ENCODE measurements around the gene XRCC4. TPM values are rescaled to one million over a fixed set of nuclear protein-coding genes. Genes with fewer than 3 reads are reported as not detected.

Gene XRCC4
- total RNA-seq, 1 experiment from 2014 or later: 10.8 TPM

DNA sequence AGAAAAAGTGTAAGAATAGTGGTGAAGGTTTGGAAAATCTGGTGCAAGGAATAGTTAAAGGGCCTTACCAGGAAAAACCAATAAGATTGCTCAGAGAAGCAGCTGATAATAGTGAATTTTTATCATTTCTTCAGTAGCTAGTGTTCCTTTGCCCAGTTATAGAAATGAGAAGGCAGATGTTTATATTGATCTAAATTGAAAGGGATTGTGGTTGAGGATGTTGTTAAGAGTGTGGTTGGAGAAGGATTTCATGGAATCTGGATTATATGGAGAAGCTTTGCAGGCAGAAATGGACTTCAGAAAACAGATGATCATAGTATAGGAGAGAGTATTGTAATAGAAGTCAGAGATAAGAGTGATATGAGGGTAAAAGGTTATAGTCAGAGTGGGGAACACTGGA lies 102.6 kb downstream of the XRCC4 start:
- Histone ChIP-seq H3K27ac (ENCODE audit: insufficient read length, low read depth, low read length) (no peak overlapping the region), H4K5ac (ENCODE audit: insufficient read length, low read depth, low read length) (no peak overlapping the region), H3K4ac (ENCODE audit: low read depth, low read length) (no peak overlapping the region), H2BK20ac (ENCODE audit: low read depth, low read length, poor library complexity, severe bottlenecking) (no peak overlapping the region), H3K27me3 (ENCODE audit: insufficient read depth, low read length) (no peaks in the 10 kb centered on the region), H3K23me2 (ENCODE audit: insufficient read length, low read depth, low read length, poor library complexity, severe bottlenecking) (no peaks in the 10 kb centered on the region), H4K8ac (replicated peaks; ENCODE audit: insufficient read length, low read depth, low read length) (no peak overlapping the region), H3K18ac (ENCODE audit: insufficient read length, low read depth, low read length) (no peak overlapping the region), H3K79me1 (ENCODE audit: insufficient read depth, low read depth, low read length, poor library complexity, severe bottlenecking) (no peaks in the 10 kb centered on the region), H2BK120ac (ENCODE audit: low read depth, low read length, poor library complexity, severe bottlenecking) (no peak overlapping the region), H3K14ac (ENCODE audit: insufficient read depth, low read length) (no peak overlapping the region), H2AFZ (ENCODE audit: low read length) (no peak overlapping the region), H3K23ac (ENCODE audit: insufficient read length, low read depth, low read length) (no peak overlapping the region), H2BK15ac (ENCODE audit: low read depth, low read length) (no peak overlapping the region), H3K79me2 (ENCODE audit: insufficient read depth, low read length) (no peaks in the 10 kb centered on the region), H3K4me2 (ENCODE audit: insufficient read depth, insufficient read length, low read length) (no peak overlapping the region), H3T11ph (ENCODE audit: low read length) (no peak overlapping the region), H3K4me1 (ENCODE audit: insufficient read depth, low read length) (no peaks in the 10 kb centered on the region), H3K9me3 (ENCODE audit: control insufficient read depth, low read depth, low read length) (no peaks in the 10 kb centered on the region), H4K20me1 (ENCODE audit: control insufficient read depth, insufficient read depth, insufficient read length) (no peaks in the 10 kb centered on the region), H3K9ac (ENCODE audit: extremely low read depth, insufficient read length, low read length) (no peak overlapping the region), H3K56ac (ENCODE audit: insufficient read length, low read depth, low read length) (no peak overlapping the region), H4K91ac (ENCODE audit: insufficient read length, low read depth, low read length) (no peak overlapping the region), H2BK12ac (ENCODE audit: insufficient read length, low read depth, low read length) (no peak overlapping the region), H2BK5ac (ENCODE audit: insufficient read length, low read length) (no peak overlapping the region), H2AK5ac (ENCODE audit: insufficient read length, low read length) (no peak overlapping the region)
- no peaks in the 10 kb centered on the region for H3K36me3 Mint-ChIP-seq (ENCODE audit: insufficient read depth in 1 of 3, low read depth in 3 of 3)
- H3K9me3 Mint-ChIP-seq: no peaks in the 10 kb centered on the region
- no peaks in the 10 kb centered on the region for H3K27me3 Mint-ChIP-seq (ENCODE audit: low read depth)
- no peak overlapping the region for H3K27ac Mint-ChIP-seq
- no peak for DNase-seq
- TF ChIP-seq, protein P1, sequence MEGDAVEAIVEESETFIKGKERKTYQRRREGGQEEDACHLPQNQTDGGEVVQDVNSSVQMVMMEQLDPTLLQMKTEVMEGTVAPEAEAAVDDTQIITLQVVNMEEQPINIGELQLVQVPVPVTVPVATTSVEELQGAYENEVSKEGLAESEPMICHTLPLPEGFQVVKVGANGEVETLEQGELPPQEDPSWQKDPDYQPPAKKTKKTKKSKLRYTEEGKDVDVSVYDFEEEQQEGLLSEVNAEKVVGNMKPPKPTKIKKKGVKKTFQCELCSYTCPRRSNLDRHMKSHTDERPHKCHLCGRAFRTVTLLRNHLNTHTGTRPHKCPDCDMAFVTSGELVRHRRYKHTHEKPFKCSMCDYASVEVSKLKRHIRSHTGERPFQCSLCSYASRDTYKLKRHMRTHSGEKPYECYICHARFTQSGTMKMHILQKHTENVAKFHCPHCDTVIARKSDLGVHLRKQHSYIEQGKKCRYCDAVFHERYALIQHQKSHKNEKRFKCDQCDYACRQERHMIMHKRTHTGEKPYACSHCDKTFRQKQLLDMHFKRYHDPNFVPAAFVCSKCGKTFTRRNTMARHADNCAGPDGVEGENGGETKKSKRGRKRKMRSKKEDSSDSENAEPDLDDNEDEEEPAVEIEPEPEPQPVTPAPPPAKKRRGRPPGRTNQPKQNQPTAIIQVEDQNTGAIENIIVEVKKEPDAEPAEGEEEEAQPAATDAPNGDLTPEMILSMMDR (conservative IDR thresholded peaks at IDR 0.05): no peak
- no peaks in the 10 kb centered on the region for H3K4me1 Mint-ChIP-seq
- no peak overlapping the region for H3K4me3 Mint-ChIP-seq
